WTC11 (cell line): ENCODE data around the gene AJAP1. TPM values are rescaled to one million over a fixed set of nuclear protein-coding genes. Genes with fewer than 3 reads are reported as not detected.

Experiments used
- ATAC-seq: fragments of 200-7000 bp; cut with Tn5 transposase; 2 replicates; pipeline ENCODE4 v1.10.0; 2021; ENCODE audit warnings: mild to moderate bottlenecking, moderate library complexity
- CTCF ChIA-PET: fragments of 300-600 bp; sonication (Branson Sonifier 250); formaldehyde crosslinking; loops from one replicate; lab custom pipeline; 2021; ENCODE audit warnings: antibody characterized with exemption; lab: Charles Lee
- POLR2A ChIA-PET: fragments of 350-600 bp; sonication (Branson Sonifier 250); formaldehyde crosslinking; loops from one replicate; lab custom pipeline; 2021; ENCODE audit warnings: antibody characterized with exemption; lab: Charles Lee
- DNase-seq: peaks from one replicate; pipeline ENCODE4 v3.0.0; 2021; ENCODE audit warnings: low spot score
- H3K27ac Mint-ChIP-seq: 2 replicates; pipeline ENCODE4 v1.8.0; 2021; ENCODE audit warnings: mixed read lengths
- H3K27me3 Mint-ChIP-seq: 2 replicates; pipeline ENCODE4 v1.8.0; 2021; ENCODE audit warnings: low read depth, mild to moderate bottlenecking, moderate library complexity, mixed read lengths
- H3K36me3 Mint-ChIP-seq: 2 replicates; pipeline ENCODE4 v1.8.0; 2021; ENCODE audit warnings: mixed read lengths
- H3K4me1 Mint-ChIP-seq: 2 replicates; pipeline ENCODE4 v1.8.0; 2022; ENCODE audit warnings: mixed read lengths
- H3K4me3 Mint-ChIP-seq: 2 replicates; pipeline ENCODE4 v1.8.0; 2021; ENCODE audit warnings: mild to moderate bottlenecking, moderate library complexity, mixed read lengths
- H3K9me3 Mint-ChIP-seq: 2 replicates; pipeline ENCODE4 v1.8.0; 2021; ENCODE audit warnings: mixed read lengths
- CDX4 ChIP-seq: fragments of 250-450 bp; sonication (Bioruptor Pico); IDR thresholded peaks from 2 replicates; pipeline ENCODE4 v1.9.0; 2021; ENCODE audit warnings: moderate library complexity, mild to moderate bottlenecking, inconsistent platforms, borderline replicate concordance
- CTCF ChIP-seq: fragments of 200-600 bp; IDR thresholded peaks from 2 replicates; pipeline ENCODE4 v1.8.0; 2022; ENCODE audit warnings: antibody characterized with exemption
- KAT7 ChIP-seq: sonication (generic); formaldehyde crosslinking; IDR thresholded peaks from 2 replicates; pipeline ENCODE4 v1.8.1; 2023; ENCODE audit warnings: missing genetic modification reagents, mild to moderate bottlenecking, borderline replicate concordance
- NR1H2 ChIP-seq: sonication (generic); formaldehyde crosslinking; IDR thresholded peaks from 2 replicates; pipeline ENCODE4 v1.9.0; 2021; ENCODE audit warnings: mild to moderate bottlenecking, moderate library complexity, missing genetic modification reagents
- NR2C2 ChIP-seq: sonication (generic); formaldehyde crosslinking; IDR thresholded peaks from 2 replicates; pipeline ENCODE4 v1.8.0; 2022; ENCODE audit warnings: mild to moderate bottlenecking, missing genetic modification reagents
- USF1 ChIP-seq: sonication (generic); formaldehyde crosslinking; IDR thresholded peaks from 2 replicates; pipeline ENCODE4 v1.8.0; 2022; ENCODE audit warnings: mild to moderate bottlenecking, missing genetic modification reagents
- ZBTB43 ChIP-seq: sonication (generic); formaldehyde crosslinking; IDR thresholded peaks from 2 replicates; pipeline ENCODE4 v1.8.1; 2023; ENCODE audit warnings: mild to moderate bottlenecking, missing genetic modification reagents
- ZMAT4 ChIP-seq: fragments of 250-450 bp; sonication (Bioruptor Pico); IDR thresholded peaks from 2 replicates; pipeline ENCODE4 v1.9.0; 2021; ENCODE audit warnings: mild to moderate bottlenecking
- ZNF138 ChIP-seq: sonication (generic); formaldehyde crosslinking; conservative IDR thresholded peaks from 2 replicates; pipeline ENCODE4 v1.8.1; 2022; ENCODE audit warnings: mild to moderate bottlenecking, moderate library complexity, missing genetic modification reagents
- ZNF263 ChIP-seq: sonication (generic); formaldehyde crosslinking; IDR thresholded peaks from 2 replicates; pipeline ENCODE4 v1.8.1; 2022; ENCODE audit warnings: low read depth, mild to moderate bottlenecking, moderate library complexity, missing genetic modification reagents
- ZNF281 ChIP-seq: sonication (generic); formaldehyde crosslinking; IDR thresholded peaks from 2 replicates; pipeline ENCODE4 v1.8.0; 2023; ENCODE audit warnings: mild to moderate bottlenecking, missing genetic modification reagents
- ZNF512 ChIP-seq: sonication (generic); formaldehyde crosslinking; IDR thresholded peaks from 2 replicates; pipeline ENCODE4 v1.8.1; 2022; ENCODE audit warnings: missing genetic modification reagents, borderline replicate concordance
- total RNA-seq: library from RNA; stranded (reverse); gene quantifications from 3 replicates; pipeline ENCODE4 v1.2.3, GENCODE V29; 2021
- TF ChIP-seq, protein P1 (sequence below): fragments of 250-450 bp; sonication (Bioruptor Pico); IDR thresholded peaks from 2 replicates; pipeline ENCODE4 v1.9.0; 2021; ENCODE audit warnings: mild to moderate bottlenecking

AJAP1 gene
- total RNA-seq, 1 experiment from 2014 or later = 2.1 TPM

GRCh38 chr1:4685523-4685865, 31.1 kb downstream of the AJAP1 start:
- Mint-ChIP-seq H3K4me3 (no peak overlapping the region), H3K9me3 (peaks cover 36% of the 10 kb centered on the region), H3K36me3 (peaks cover 42% of the 10 kb centered on the region), H3K27me3 (0 out of 2 replicates have a peak, but pooled peaks cover 6% of the 10 kb centered on the region), H3K27ac (no peak overlapping the region), H3K4me1 (no peaks in the 10 kb centered on the region)
- DNase-seq (no peak), ATAC-seq (no peak)
- CTCF ChIA-PET = no interaction called here
- TF ChIP-seq CDX4 (CRISPR knock-in tag) (no peak), ZNF512 (CRISPR knock-in tag) (no peak), NR1H2 (CRISPR knock-in tag) (no peak), NR2C2 (CRISPR knock-in tag) (no peak), KAT7 (CRISPR knock-in tag) (no peak), USF1 (CRISPR knock-in tag) (no peak), CTCF (no peak), ZBTB43 (CRISPR knock-in tag) (no peak), ZNF263 (CRISPR knock-in tag) (no peak), ZNF138 (no peak), ZMAT4 (CRISPR knock-in tag) (no peak), ZNF281 (no peak)
- TF ChIP-seq, protein P1, sequence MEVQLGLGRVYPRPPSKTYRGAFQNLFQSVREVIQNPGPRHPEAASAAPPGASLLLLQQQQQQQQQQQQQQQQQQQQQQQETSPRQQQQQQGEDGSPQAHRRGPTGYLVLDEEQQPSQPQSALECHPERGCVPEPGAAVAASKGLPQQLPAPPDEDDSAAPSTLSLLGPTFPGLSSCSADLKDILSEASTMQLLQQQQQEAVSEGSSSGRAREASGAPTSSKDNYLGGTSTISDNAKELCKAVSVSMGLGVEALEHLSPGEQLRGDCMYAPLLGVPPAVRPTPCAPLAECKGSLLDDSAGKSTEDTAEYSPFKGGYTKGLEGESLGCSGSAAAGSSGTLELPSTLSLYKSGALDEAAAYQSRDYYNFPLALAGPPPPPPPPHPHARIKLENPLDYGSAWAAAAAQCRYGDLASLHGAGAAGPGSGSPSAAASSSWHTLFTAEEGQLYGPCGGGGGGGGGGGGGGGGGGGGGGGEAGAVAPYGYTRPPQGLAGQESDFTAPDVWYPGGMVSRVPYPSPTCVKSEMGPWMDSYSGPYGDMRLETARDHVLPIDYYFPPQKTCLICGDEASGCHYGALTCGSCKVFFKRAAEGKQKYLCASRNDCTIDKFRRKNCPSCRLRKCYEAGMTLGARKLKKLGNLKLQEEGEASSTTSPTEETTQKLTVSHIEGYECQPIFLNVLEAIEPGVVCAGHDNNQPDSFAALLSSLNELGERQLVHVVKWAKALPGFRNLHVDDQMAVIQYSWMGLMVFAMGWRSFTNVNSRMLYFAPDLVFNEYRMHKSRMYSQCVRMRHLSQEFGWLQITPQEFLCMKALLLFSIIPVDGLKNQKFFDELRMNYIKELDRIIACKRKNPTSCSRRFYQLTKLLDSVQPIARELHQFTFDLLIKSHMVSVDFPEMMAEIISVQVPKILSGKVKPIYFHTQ (CRISPR knock-in tag) = no peak
- POLR2A ChIA-PET = no interaction called here
